Ramos (cell line): ENCODE data around the gene CDC16.

Source experiments
- in situ Hi-C: fragments of 300-500 bp; cut with MboI; formaldehyde crosslinking; loops from one replicate; pipeline ENCODE4 v1.14.3; 2022; ENCODE audit warnings: low sequenced_read_pairs; ENCODE audit not compliant: unreplicated experiment

CDC16 gene

DNA sequence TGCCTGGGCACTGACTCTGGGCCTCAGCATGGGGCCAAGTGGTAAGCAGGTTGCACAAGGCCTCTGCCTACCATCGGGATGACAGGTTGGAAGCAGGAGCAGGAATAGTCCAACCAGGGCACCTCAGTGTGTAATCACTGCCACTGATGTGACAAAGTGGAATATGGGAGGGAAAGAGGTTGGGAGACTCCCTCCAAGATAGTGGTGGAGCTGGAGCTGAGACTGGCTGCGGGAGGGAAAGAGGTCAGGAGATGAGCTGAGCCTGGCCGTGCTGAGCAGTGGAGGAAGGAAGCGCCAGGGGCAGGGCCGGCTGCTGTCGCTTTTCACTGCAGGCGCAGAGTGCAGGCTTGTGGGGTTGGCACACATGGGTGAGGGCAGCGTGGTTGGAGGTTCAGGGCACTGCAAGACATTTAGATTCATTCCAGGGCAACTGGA lies 53.5 kb downstream of the CDC16 start:
- in situ Hi-C loops, result no loop called here

DNA sequence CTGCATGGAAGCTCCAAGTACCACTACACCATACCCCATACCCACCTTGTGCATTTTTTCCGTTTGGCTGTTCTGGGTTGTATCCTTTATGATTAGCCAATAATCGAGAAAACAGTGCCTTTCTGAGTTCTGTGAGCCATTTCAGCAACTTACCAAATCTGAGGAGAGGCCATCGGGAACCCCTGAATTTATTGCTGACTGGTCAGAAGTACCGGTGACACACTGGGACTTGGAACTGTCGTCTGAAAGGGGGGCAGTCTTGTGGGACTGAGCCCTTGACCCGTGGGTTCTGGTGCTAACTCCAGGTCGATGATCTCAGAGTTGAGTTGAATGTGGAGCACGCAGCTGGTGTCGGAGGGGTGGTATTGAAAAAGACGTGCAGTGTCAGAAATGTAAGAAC lies 61.8 kb downstream of the CDC16 start:
- in situ Hi-C loops, result no loop called here

DNA sequence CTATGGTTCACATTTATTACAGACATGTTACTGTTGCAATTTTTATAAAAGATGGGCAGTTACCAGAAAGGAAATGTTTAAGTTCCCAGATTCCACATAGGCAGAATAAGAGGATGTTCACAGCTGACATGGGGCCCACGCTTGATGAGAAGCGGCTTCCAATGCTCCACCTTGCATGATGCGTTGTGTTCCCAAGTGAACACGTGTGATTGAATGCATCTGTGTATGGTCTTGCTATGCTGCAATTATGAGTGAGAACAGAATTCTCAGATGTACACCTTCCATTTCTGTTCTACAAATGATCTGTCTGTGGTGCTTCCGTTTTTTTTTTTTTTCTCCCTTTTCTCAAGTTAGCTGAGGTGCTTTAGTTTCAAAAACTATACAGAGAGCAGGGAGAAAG lies 62.2 kb downstream of the CDC16 start:
- in situ Hi-C loops, result no loop called here

GRCh38 chr13:114298866-114299265 lies 64.2 kb downstream of the CDC16 start:
- in situ Hi-C loops, result no loop called here

- in situ Hi-C loops, result no loop called here
Measured at GRCh38 chr13:114299604-114300305, 65.1 kb downstream of the CDC16 start.

GRCh38 chr13:114303700-114304327 lies 69.1 kb downstream of the CDC16 start:
- in situ Hi-C loops, result no loop called here

GRCh38 chr13:114304346-114305034 lies 69.8 kb downstream of the CDC16 start:
- in situ Hi-C loops, result no loop called here

DNA sequence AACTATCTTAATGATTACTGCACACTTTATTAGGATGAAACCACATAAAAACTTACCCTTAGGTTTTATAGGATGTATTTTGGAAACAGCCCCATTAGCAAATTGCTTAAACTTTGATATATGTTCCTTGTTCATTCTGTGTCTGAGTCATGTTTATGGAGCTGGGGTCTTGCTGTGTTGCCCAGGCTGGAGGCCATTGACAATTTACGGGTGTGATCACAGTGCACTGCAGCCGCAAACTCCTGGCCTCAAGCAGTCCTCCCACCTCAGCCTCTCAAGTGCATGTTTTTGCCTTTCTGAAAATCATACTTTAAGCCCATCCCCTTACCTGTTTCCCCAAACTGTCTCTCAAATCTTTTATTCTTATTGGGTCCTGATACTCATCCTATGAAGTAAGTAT lies 74.4 kb downstream of the CDC16 start:
- in situ Hi-C loops, result no loop called here

DNA sequence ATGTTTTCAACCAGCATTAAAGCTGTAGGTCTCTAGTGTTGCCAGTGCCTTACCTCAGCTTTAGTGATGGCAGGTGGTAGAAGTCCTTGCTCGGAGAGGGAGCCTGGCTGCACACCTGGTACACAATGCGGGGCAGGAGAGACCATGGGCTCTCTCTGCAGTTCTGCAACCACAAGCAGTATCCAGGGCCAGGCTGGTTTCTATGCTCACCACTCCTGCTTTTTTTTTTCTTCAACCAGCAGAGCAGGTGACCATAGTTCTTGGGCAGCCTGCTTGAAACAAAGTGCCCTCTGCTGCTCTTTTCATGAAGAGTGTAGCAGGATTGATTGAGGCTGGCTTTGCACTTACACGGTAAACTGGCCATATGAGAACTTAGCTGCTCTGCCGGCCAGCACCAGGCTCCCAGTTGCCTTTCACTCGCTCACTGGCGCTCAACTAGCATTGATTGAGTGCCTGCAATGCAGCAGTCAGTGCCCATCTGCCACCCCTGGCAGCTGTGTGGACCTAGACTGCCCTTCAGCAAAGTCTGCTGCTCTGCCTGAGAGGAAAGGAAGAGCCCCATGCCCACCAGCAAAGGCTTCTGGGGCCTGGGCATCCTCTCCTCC lies 75.2 kb downstream of the CDC16 start:
- in situ Hi-C loops, result no loop called here

DNA sequence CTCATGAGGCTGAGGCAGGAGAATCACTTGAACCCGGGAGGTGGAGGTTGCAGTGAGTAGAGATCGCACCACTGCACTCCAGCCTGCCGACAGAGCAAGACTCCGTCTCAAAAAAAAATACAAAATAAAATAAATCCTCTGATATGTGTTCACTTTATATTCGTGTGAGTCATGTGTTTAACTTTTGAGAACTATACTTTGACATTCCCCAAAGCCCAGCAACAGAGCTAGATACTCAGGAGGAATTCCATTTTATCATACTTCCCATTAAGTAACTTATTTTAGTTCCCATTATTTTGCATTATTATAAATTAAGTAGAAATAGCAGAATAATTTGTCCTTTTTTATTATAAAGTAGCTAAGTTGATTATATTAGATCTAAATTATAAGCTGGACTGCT lies 76.3 kb downstream of the CDC16 start:
- in situ Hi-C loops, result no loop called here

- in situ Hi-C loops, result no loop called here
Measured at GRCh38 chr13:114311387-114311786, 76.7 kb downstream of the CDC16 start.

DNA sequence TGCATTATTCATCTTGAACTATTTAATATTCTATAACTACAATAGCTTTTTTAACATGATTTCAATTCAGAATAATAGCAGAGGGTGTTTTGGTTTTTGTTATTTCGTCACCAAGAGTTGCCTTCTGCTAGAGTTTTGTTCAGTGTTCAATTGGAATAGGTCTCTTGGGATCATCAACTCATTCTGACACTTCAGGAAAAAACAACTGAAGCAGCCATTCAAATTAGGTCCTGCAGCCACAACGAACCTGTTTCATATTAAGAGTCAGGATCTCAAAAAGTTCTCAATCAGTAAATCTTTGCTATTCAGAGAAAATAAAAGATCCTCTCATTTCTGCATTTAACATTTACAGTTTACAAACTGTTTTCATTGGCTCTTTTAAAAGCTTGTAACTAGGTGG lies 77.2 kb downstream of the CDC16 start:
- in situ Hi-C loops, result no loop called here

GRCh38 chr13:114313061-114313860 lies 78.6 kb downstream of the CDC16 start:
- in situ Hi-C loops, result no loop called here

DNA sequence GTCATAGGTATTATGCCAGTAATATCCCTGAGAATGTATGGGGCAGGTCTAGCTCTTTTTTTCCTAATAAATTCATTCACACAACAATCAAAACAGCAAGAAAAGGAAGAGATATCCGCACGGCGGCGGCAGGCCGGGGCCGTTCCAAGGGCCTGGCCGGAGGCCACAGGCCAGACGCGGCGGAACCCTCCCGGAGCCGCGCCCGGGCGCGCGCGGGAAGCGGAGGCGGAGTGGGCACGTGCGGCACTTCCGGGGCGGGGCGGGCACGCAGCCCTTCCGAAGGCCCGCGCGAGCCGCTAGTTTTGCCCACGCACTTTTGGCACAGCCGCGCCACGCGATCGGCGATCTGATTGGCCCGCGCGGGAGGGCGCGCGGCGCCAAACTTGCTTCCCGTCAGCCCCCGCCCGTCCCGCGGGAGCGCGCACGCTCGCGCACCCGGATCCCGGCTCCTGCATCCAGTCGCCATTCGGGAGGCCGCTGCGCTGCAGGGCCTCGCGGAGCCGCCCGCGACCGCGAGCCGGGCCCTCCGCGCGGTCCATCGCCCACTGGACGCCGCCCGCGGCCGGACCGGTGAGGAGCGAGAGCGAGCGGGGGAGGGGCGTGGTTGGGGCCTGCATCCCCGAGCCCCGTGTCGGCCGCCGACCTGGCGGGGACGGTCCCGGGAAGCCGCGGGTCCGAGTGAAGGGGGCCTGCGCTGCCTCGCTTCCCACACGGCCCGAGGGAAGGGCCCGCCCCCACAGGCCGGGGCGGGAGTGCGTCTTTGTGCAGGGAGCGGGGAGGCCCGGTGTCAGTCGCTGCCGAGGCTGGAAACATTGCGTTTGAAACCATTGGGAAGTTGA lies 79.6 kb downstream of the CDC16 start, which contains the start of gene CHAMP1:
TSS of gene CHAMP1 (plus strand) at position 430 of the 839 bp plus-strand sequence. CDS start 9,340 bp downstream, outside the sequence.
- in situ Hi-C loops, result no loop called here

GRCh38 chr13:114315074-114315785 lies 80.5 kb downstream of the CDC16 start:
- in situ Hi-C loops, result no loop called here

DNA sequence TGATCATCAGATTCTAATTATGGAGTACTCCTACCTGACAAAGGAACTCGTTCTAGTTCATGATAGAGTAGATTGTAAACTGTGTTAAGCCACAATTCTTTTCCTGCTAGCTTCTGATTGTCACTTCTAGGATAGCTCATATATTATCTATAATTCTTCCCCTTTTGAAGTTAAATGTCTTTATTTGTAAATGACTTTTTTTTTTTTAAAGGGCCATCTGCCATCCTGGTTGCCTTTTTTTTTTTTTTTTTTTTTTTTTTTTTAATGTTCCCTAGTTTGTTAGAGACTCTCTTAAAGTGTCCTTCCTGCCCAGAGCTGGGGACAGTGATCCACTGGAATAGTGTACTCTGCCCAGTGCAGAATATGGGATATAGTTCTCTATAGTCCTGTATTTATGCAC lies 83.9 kb downstream of the CDC16 start:
- in situ Hi-C loops, result no loop called here

- in situ Hi-C loops, result no loop called here
Measured at GRCh38 chr13:114319441-114319913, 84.8 kb downstream of the CDC16 start.

DNA sequence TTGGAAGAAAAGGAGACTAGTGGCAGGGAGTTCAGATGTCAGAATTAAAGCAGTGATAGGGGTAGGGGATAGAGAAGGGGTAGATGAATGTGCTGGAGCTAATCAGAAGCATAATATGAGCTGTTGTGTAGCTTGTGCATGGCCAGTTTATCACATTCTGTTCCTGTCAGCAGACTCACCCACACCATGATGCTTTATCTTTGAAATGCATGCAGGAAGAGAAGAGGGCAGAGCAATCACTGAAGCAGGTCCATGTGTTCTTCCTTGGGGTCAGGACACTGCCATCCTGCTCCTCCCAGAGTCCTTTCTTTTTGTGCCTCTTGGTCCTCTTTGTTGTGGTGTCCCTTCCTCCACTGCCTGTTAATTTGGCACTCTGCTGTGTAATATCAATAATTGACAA lies 85.4 kb downstream of the CDC16 start:
- in situ Hi-C loops, result no loop called here

DNA sequence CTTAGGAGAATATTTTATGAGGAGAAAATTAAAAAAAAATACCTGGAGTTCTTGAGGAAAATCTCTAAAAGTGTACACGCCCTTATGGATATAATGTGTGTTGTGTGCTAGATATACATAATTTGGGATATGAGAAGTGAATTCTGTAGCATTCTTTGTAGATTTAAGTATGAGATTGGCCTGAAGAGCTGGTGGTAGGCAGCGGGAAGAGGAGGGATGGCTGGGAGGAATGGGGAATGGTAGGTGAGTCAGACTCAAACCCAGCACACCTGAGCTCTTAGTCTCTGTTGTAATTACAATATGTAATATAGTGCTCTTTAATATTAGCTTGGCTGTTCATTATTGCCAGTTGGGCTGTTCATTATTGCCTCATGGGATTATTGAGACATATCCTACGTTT lies 86.6 kb downstream of the CDC16 start:
- in situ Hi-C loops, result no loop called here
